H1 (cell line): ENCODE results near the gene GSK3B. TPM values are rescaled to one million over a fixed set of nuclear protein-coding genes. Genes with fewer than 3 reads are reported as not detected.

Source experiments
- CHD7 ChIP-seq: fragments of 300-600 bp; sonication (generic); IDR thresholded peaks from 2 replicates; pipeline ENCODE4 v1.7.1; 2012; ENCODE audit warnings: low read length, moderate library complexity, mild to moderate bottlenecking, inconsistent platforms; ENCODE audit not compliant: insufficient replicate concordance
- EP300 ChIP-seq, 2 experiments: IDR thresholded peaks; 1 replicate in 1 of 2; 2 replicates in 1 of 2; pipeline ENCODE4 v1.6.1; 2011 to 2012; ENCODE audit warnings: low read depth in 2 of 2, low read length in 2 of 2, mild to moderate bottlenecking in 2 of 2, borderline replicate concordance in 1 of 2, inconsistent platforms in 1 of 2, moderate library complexity in 1 of 2
- HDAC2 ChIP-seq, 2 experiments: fragments of 300-600 bp in 1 of 2; sonication (generic) in 1 of 2; IDR thresholded peaks; 2 replicates each; pipeline ENCODE4 v1.6.1; 2011 to 2012; ENCODE audit warnings: low read depth in 2 of 2, low read length in 2 of 2, mild to moderate bottlenecking in 2 of 2, moderate library complexity in 2 of 2, borderline replicate concordance in 1 of 2, inconsistent platforms in 1 of 2
- KDM5A ChIP-seq: fragments of 200-600 bp; IDR thresholded peaks from 2 replicates; pipeline ENCODE4 v1.7.1; 2012; ENCODE audit warnings: mild to moderate bottlenecking, low read length, inconsistent platforms, mixed read lengths
- MAFK ChIP-seq: IDR thresholded peaks from 2 replicates; pipeline ENCODE4 v1.6.1; 2012; ENCODE audit warnings: low read depth, mild to moderate bottlenecking, improper control_type of control experiment, low read length
- NRF1 ChIP-seq: IDR thresholded peaks from 2 replicates; pipeline ENCODE4 v1.6.1; 2011; ENCODE audit warnings: mild to moderate bottlenecking, low read depth, low read length, improper control_type of control experiment
- RNF2 ChIP-seq: fragments of 200-900, 300-1000 bp; sonication (generic); IDR thresholded peaks from 2 replicates; pipeline ENCODE4 v1.7.1; 2016; ENCODE audit warnings: borderline replicate concordance, low read depth, mild to moderate bottlenecking, antibody characterized with exemption, low read length; ENCODE audit not compliant: poor library complexity, severe bottlenecking; ENCODE audit errors: missing control alignments
- SIX5 ChIP-seq: IDR thresholded peaks from 2 replicates; pipeline ENCODE4 v1.6.1; 2011; ENCODE audit warnings: mild to moderate bottlenecking, low read depth, low read length
- SP1 ChIP-seq: IDR thresholded peaks from 2 replicates; pipeline ENCODE4 v1.6.1; 2011; ENCODE audit warnings: low read depth, low read length
- SUZ12 ChIP-seq: fragments of 200-600 bp; sonication (generic); IDR thresholded peaks from 2 replicates; pipeline ENCODE4 v1.6.1; 2012; ENCODE audit warnings: mild to moderate bottlenecking, inconsistent platforms, low read length, moderate library complexity, mixed read lengths
- TBP ChIP-seq: IDR thresholded peaks from 2 replicates; pipeline ENCODE4 v1.6.1; 2011; ENCODE audit warnings: low read depth, low read length, improper control_type of control experiment
- TEAD4 ChIP-seq: IDR thresholded peaks from 2 replicates; pipeline ENCODE4 v1.6.1; 2012; ENCODE audit warnings: low read depth, low read length, inconsistent platforms, mixed read lengths
- polyA plus RNA-seq, 7 experiments: library from polyadenylated mRNA; depleted of rRNA in 3 of 7; stranded (reverse) in 5 of 7; unstranded in 2 of 7; fragments of >200 nt in 5 of 7; fragments of 200-250 nt in 2 of 7; gene quantifications; 1 replicate in 5 of 7; 2 replicates in 1 of 7; 4 replicates in 1 of 7; pipeline versions ENCODE4 v1.2.1 to v1.2.3, GENCODE V29; 2011 to 2013; ENCODE audit warnings: missing spikeins in 2 of 7, mixed read lengths in 2 of 7
- total RNA-seq: library from RNA; stranded (reverse); fragmentation: NEBNext Ultra II Directional; extraction: Animal tissue kit (Norgen Biotek cat#: 25700); gene quantifications from 2 replicates; pipeline ENCODE4 v1.2.1, GENCODE V29; 2021

Gene GSK3B
- total and polyA plus RNA-seq, 2 of the 8 experiments (the other 6 are each of a cell fraction or from before 2014, with no cell fraction given), result 24.2 to 50.7 TPM

- TF ChIP-seq CHD7 (no peak), HDAC2 (IDR thresholded peaks at IDR 0.05; ENCODE audit: borderline replicate concordance in 1 of 2, low read depth in 2 of 2, low read length in 2 of 2) (no peak), MAFK (no peak), EP300 (IDR thresholded peaks at IDR 0.05; ENCODE audit: borderline replicate concordance in 1 of 2, low read depth in 2 of 2, low read length in 2 of 2) (no peak), TEAD4 (no peak), TBP (no peak), KDM5A (no peak), SP1 (no peak), SIX5 (no peak), SUZ12 (no peak), NRF1 (no peak), RNF2 (no peak)
Measured at GRCh38 chr3:119862616-119863015, 231.6 kb downstream of the GSK3B start (continued).
